ENCODE measurements around the gene CCNG2. TPM values are rescaled to one million over a fixed set of nuclear protein-coding genes. Genes with fewer than 3 reads are reported as not detected.

Gene CCNG2
- total RNA-seq, 2 experiments from 2014 or later, result 26.9 TPM

GRCh38 chr4:77158487-77158861, 1.5 kb downstream of the CCNG2 start:
- CTCF ChIA-PET, result interaction anchor here (0.6 to 8.2 kb wide), 3 partner anchors 45 to 94 kb away, joined by 3 to 59 read pairs (median 8); no protein-coding TSS in a partner anchor
- DNase-seq (no peak), ATAC-seq (no peak)
- Mint-ChIP-seq H3K9me3 (ENCODE audit: insufficient read depth) (no peaks in the 10 kb centered on the region), H3K4me3 (peak overlapping the region; percentile 84), H3K4me1 (ENCODE audit: low read depth) (peaks cover 58% of the 10 kb centered on the region), H3K27ac (peak overlapping the region; percentile 72), H3K36me3 (ENCODE audit: low read depth) (peaks cover 36% of the 10 kb centered on the region), H3K27me3 (ENCODE audit: low read depth) (no peaks in the 10 kb centered on the region)
- POLR2A ChIA-PET, result interaction anchor here (0.6 to 7.6 kb wide), 11 partner anchors 11 to 99 kb away, joined by 3 to 73 read pairs (median 4); partner anchors contain the start of gene CCNI

GRCh38 chr4:77159806-77160205, 2.8 kb downstream of the CCNG2 start:
- peaks cover 52% of the 10 kb centered on the region for H3K4me1 Mint-ChIP-seq (ENCODE audit: low read depth)
- ChIA-PET CTCF (interaction anchor here (0.9 kb wide), 1 partner anchor 106 kb away, joined by 4 read pairs; no protein-coding TSS in a partner anchor), POLR2A (interaction anchor here (0.6 to 7.6 kb wide), 3 partner anchors 84 to 1621 kb away, joined by 3 to 73 read pairs (median 5); partner anchors contain the start of gene CCNI)
- no peak overlapping the region for H3K4me3 Mint-ChIP-seq
- ATAC-seq (no peak), DNase-seq (no peak)
- H3K36me3 Mint-ChIP-seq (ENCODE audit: low read depth), result peaks cover 47% of the 10 kb centered on the region
- no peaks in the 10 kb centered on the region for H3K9me3 Mint-ChIP-seq (ENCODE audit: insufficient read depth)
- no peaks in the 10 kb centered on the region for H3K27me3 Mint-ChIP-seq (ENCODE audit: low read depth)
- H3K27ac Mint-ChIP-seq, result no peak overlapping the region

- H3K27ac Mint-ChIP-seq, result no peak overlapping the region
- POLR2A ChIA-PET, result interaction anchor here (0.9 kb wide), 1 partner anchor 10 kb away, joined by 3 read pairs; no protein-coding TSS in a partner anchor
- peaks cover 56% of the 10 kb centered on the region for H3K36me3 Mint-ChIP-seq (ENCODE audit: low read depth)
- ATAC-seq (no peak), DNase-seq (no peak)
- peaks cover 32% of the 10 kb centered on the region for H3K4me1 Mint-ChIP-seq (ENCODE audit: low read depth)
- CTCF ChIA-PET, result interaction anchor here (1.2 to 4.0 kb wide), 3 partner anchors 40 to 69 kb away, joined by 4 to 22 read pairs (median 10); no protein-coding TSS in a partner anchor
- H3K9me3 Mint-ChIP-seq (ENCODE audit: insufficient read depth), result no peaks in the 10 kb centered on the region
- H3K27me3 Mint-ChIP-seq (ENCODE audit: low read depth), result no peaks in the 10 kb centered on the region
- H3K4me3 Mint-ChIP-seq, result no peak overlapping the region
Observed at GRCh38 chr4:77163641-77164040, 6.6 kb downstream of the CCNG2 start.

- no peak overlapping the region for H3K27ac Mint-ChIP-seq
- ChIA-PET POLR2A (no interaction called here), CTCF (no interaction called here)
- DNase-seq, result no peak
- H3K4me3 Mint-ChIP-seq, result no peak overlapping the region
- ATAC-seq, result no peak
- no peaks in the 10 kb centered on the region for H3K27me3 Mint-ChIP-seq (ENCODE audit: low read depth)
- no peaks in the 10 kb centered on the region for H3K9me3 Mint-ChIP-seq (ENCODE audit: insufficient read depth)
- H3K4me1 Mint-ChIP-seq (ENCODE audit: low read depth), result peaks cover 16% of the 10 kb centered on the region
- H3K36me3 Mint-ChIP-seq (ENCODE audit: low read depth), result peaks cover 58% of the 10 kb centered on the region
Observed at GRCh38 chr4:77167173-77167572, 10.2 kb downstream of the CCNG2 start.

GRCh38 chr4:77167866-77168265, 10.9 kb downstream of the CCNG2 start:
- Mint-ChIP-seq H3K9me3 (ENCODE audit: insufficient read depth) (no peaks in the 10 kb centered on the region), H3K27me3 (ENCODE audit: low read depth) (no peaks in the 10 kb centered on the region), H3K27ac (no peak overlapping the region), H3K4me1 (ENCODE audit: low read depth) (peaks cover 11% of the 10 kb centered on the region), H3K4me3 (no peak overlapping the region), H3K36me3 (ENCODE audit: low read depth) (peaks cover 51% of the 10 kb centered on the region)
- ChIA-PET CTCF (no interaction called here), POLR2A (interaction anchor here (0.6 kb wide), 1 partner anchor 91 kb away, joined by 3 read pairs; no protein-coding TSS in a partner anchor)
- ATAC-seq (no peak), DNase-seq (no peak)

GRCh38 chr4:77169481-77169880, 12.5 kb downstream of the CCNG2 start:
- Mint-ChIP-seq H3K9me3 (ENCODE audit: insufficient read depth) (no peaks in the 10 kb centered on the region), H3K27ac (no peak overlapping the region), H3K27me3 (ENCODE audit: low read depth) (no peaks in the 10 kb centered on the region), H3K4me1 (ENCODE audit: low read depth) (no peaks in the 10 kb centered on the region), H3K4me3 (no peak overlapping the region), H3K36me3 (ENCODE audit: low read depth) (peaks cover 36% of the 10 kb centered on the region)
- ChIA-PET CTCF (no interaction called here), POLR2A (no interaction called here)
- ATAC-seq (no peak), DNase-seq (no peak)

- ChIA-PET CTCF (no interaction called here), POLR2A (no interaction called here)
- no peaks in the 10 kb centered on the region for H3K4me1 Mint-ChIP-seq (ENCODE audit: low read depth)
- H3K4me3 Mint-ChIP-seq, result no peak overlapping the region
- H3K27ac Mint-ChIP-seq, result no peak overlapping the region
- DNase-seq (no peak), ATAC-seq (no peak)
- H3K9me3 Mint-ChIP-seq (ENCODE audit: insufficient read depth), result no peaks in the 10 kb centered on the region
- H3K27me3 Mint-ChIP-seq (ENCODE audit: low read depth), result no peaks in the 10 kb centered on the region
- H3K36me3 Mint-ChIP-seq (ENCODE audit: low read depth), result peaks cover 28% of the 10 kb centered on the region
Observed at GRCh38 chr4:77170926-77171325, 13.9 kb downstream of the CCNG2 start.

GRCh38 chr4:77172336-77172735, 15.3 kb downstream of the CCNG2 start:
- no peaks in the 10 kb centered on the region for H3K9me3 Mint-ChIP-seq (ENCODE audit: insufficient read depth)
- no peak overlapping the region for H3K4me3 Mint-ChIP-seq
- POLR2A ChIA-PET, result no interaction called here
- DNase-seq, result no peak
- no peak overlapping the region for H3K27ac Mint-ChIP-seq
- CTCF ChIA-PET, result no interaction called here
- ATAC-seq, result no peak
- H3K4me1 Mint-ChIP-seq (ENCODE audit: low read depth), result no peaks in the 10 kb centered on the region
- peaks cover 23% of the 10 kb centered on the region for H3K36me3 Mint-ChIP-seq (ENCODE audit: low read depth)
- no peaks in the 10 kb centered on the region for H3K27me3 Mint-ChIP-seq (ENCODE audit: low read depth)

GRCh38 chr4:77174426-77174825, 17.4 kb downstream of the CCNG2 start:
- Mint-ChIP-seq H3K4me1 (ENCODE audit: low read depth) (no peaks in the 10 kb centered on the region), H3K27ac (no peak overlapping the region), H3K9me3 (ENCODE audit: insufficient read depth) (no peaks in the 10 kb centered on the region), H3K27me3 (ENCODE audit: low read depth) (peaks cover 9% of the 10 kb centered on the region), H3K36me3 (ENCODE audit: low read depth) (peaks cover 16% of the 10 kb centered on the region), H3K4me3 (no peak overlapping the region)
- POLR2A ChIA-PET, result no interaction called here
- DNase-seq (no peak), ATAC-seq (no peak)
- CTCF ChIA-PET, result interaction anchor here (1.0 to 2.3 kb wide), 4 partner anchors 9 to 116 kb away, joined by 3 to 8 read pairs (median 4); no protein-coding TSS in a partner anchor

GRCh38 chr4:77175201-77175611, 18.2 kb downstream of the CCNG2 start:
- Mint-ChIP-seq H3K4me3 (no peak overlapping the region), H3K27me3 (ENCODE audit: low read depth) (peaks cover 11% of the 10 kb centered on the region), H3K36me3 (ENCODE audit: low read depth) (peaks cover 8% of the 10 kb centered on the region), H3K27ac (no peak overlapping the region), H3K4me1 (ENCODE audit: low read depth) (no peaks in the 10 kb centered on the region), H3K9me3 (ENCODE audit: insufficient read depth) (no peaks in the 10 kb centered on the region)
- ChIA-PET CTCF (interaction anchor here (1.0 to 2.3 kb wide), 3 partner anchors 10 to 117 kb away, joined by 3 to 8 read pairs (median 5); no protein-coding TSS in a partner anchor), POLR2A (no interaction called here)
- no peak for ATAC-seq
- no peak for DNase-seq

- DNase-seq (no peak), ATAC-seq (no peak)
- H3K36me3 Mint-ChIP-seq (ENCODE audit: low read depth), result no peaks in the 10 kb centered on the region
- H3K27me3 Mint-ChIP-seq (ENCODE audit: low read depth), result peaks cover 11% of the 10 kb centered on the region
- CTCF ChIA-PET, result no interaction called here
- H3K4me1 Mint-ChIP-seq (ENCODE audit: low read depth), result no peaks in the 10 kb centered on the region
- H3K9me3 Mint-ChIP-seq (ENCODE audit: insufficient read depth), result no peaks in the 10 kb centered on the region
- POLR2A ChIA-PET, result no interaction called here
- no peak overlapping the region for H3K4me3 Mint-ChIP-seq
- no peak overlapping the region for H3K27ac Mint-ChIP-seq
Observed at GRCh38 chr4:77176640-77177039, 19.6 kb downstream of the CCNG2 start.

- no peaks in the 10 kb centered on the region for H3K9me3 Mint-ChIP-seq (ENCODE audit: insufficient read depth)
- no peak overlapping the region for H3K27ac Mint-ChIP-seq
- no peak for ATAC-seq
- H3K36me3 Mint-ChIP-seq (ENCODE audit: low read depth), result no peaks in the 10 kb centered on the region
- ChIA-PET POLR2A (no interaction called here), CTCF (interaction anchor here (0.5 to 2.9 kb wide), 3 partner anchors 22 to 82 kb away, joined by 3 to 11 read pairs (median 5); no protein-coding TSS in a partner anchor)
- H3K4me1 Mint-ChIP-seq (ENCODE audit: low read depth), result no peaks in the 10 kb centered on the region
- H3K27me3 Mint-ChIP-seq (ENCODE audit: low read depth), result peaks cover 11% of the 10 kb centered on the region
- no peak overlapping the region for H3K4me3 Mint-ChIP-seq
- DNase-seq, result no peak
Observed at GRCh38 chr4:77177199-77177598, 20.2 kb downstream of the CCNG2 start.

All from activated CD8-positive, alpha-beta T cell treated with anti-CD3 and anti-CD28 coated beads, Interleukin-2, amount 10 ng/mL, durations not matched to agents 7 days and 5 days (primary cell).